NCI-H748 (cell line): ENCODE measurements around the gene DDAH1.
"Not testable (repeated sequence)": the region's sequence is repeated elsewhere in the genome, so short reads cannot be mapped to it uniquely, and the experiment has no call there.

ENCODE experiments used
- DNase-seq: peaks from one replicate; lab custom pipeline; 2025; ENCODE audit not compliant: unreplicated experiment; lab: John Stamatoyannopoulos, UW

DDAH1 gene

GRCh38 chr1:85361606-85362296 lies 103.2 kb downstream of the DDAH1 start:
- DNase-seq = no peak

- no peak for DNase-seq
These were observed 104.0 kb downstream of the DDAH1 start for GRCh38 chr1:85360730-85361493.

GRCh38 chr1:85359874-85360721 lies 104.9 kb downstream of the DDAH1 start:
- no peak for DNase-seq

- DNase-seq = no peak
These were observed 106.1 kb downstream of the DDAH1 start for GRCh38 chr1:85358702-85359438.

GRCh38 chr1:85357817-85358216 lies 107.1 kb downstream of the DDAH1 start:
- DNase-seq = no peak

GRCh38 chr1:85356130-85356529 lies 108.8 kb downstream of the DDAH1 start:
- peak; percentile 33 for DNase-seq

- no peak for DNase-seq
These were observed 112.9 kb downstream of the DDAH1 start for GRCh38 chr1:85352055-85352454.

GRCh38 chr1:85351202-85351828 lies 113.6 kb downstream of the DDAH1 start:
- no peak for DNase-seq

GRCh38 chr1:85349224-85349623 lies 115.7 kb downstream of the DDAH1 start:
- no peak for DNase-seq

- no peak for DNase-seq
These were observed 117.1 kb downstream of the DDAH1 start for GRCh38 chr1:85347908-85348307.

GRCh38 chr1:85347275-85347674 lies 117.7 kb downstream of the DDAH1 start:
- DNase-seq = not testable (repeated sequence)

GRCh38 chr1:85344256-85344694 lies 120.7 kb downstream of the DDAH1 start:
- DNase-seq = peak; percentile 36

- no peak for DNase-seq
These were observed 121.2 kb downstream of the DDAH1 start for GRCh38 chr1:85343612-85344255.

GRCh38 chr1:85343213-85343611 lies 121.7 kb downstream of the DDAH1 start:
- DNase-seq = no peak

- DNase-seq = no peak
These were observed 122.8 kb downstream of the DDAH1 start for GRCh38 chr1:85342207-85342606.

- DNase-seq = no peak
These were observed 124.5 kb downstream of the DDAH1 start for GRCh38 chr1:85340427-85340826.

GRCh38 chr1:85339656-85340399 lies 125.1 kb downstream of the DDAH1 start:
- no peak for DNase-seq

- DNase-seq = no peak
These were observed 125.9 kb downstream of the DDAH1 start for GRCh38 chr1:85339089-85339488.

GRCh38 chr1:85334962-85335361 lies 130.0 kb downstream of the DDAH1 start:
- no peak for DNase-seq
